PC-3 (cell line): ENCODE data around the gene APH1B. TPM values are rescaled to one million over a fixed set of nuclear protein-coding genes. Genes with fewer than 3 reads are reported as not detected.

Experiments used
- ATAC-seq: fragments of 200-7000 bp; cut with Tn5 transposase; 2 replicates; pipeline ENCODE4 v1.9.1; 2020; ENCODE audit warnings: mild to moderate bottlenecking, moderate library complexity
- BruUV-seq: library from RNA; stranded (reverse); fragments of 400-500 nt; replicated peaks from 2 replicates; lab custom pipeline; 2021; lab: Mats Ljungman, UMichigan
- CTCF ChIA-PET: fragments of 300-600 bp; sonication (Branson Sonifier 250); formaldehyde crosslinking; loops from one replicate; lab custom pipeline; 2022; ENCODE audit warnings: antibody characterized with exemption; lab: Charles Lee
- POLR2A ChIA-PET: fragments of 300-600 bp; sonication (Branson Sonifier 250); formaldehyde crosslinking; loops from one replicate; lab custom pipeline; 2022; ENCODE audit warnings: antibody characterized with exemption; ENCODE audit not compliant: unreplicated experiment; lab: Charles Lee
- DNase-seq: peaks from one replicate; pipeline ENCODE4 v3.0.0-alpha.2; 2015
- H2AFZ ChIP-seq: fragments of 300-600 bp; sonication (generic); 2 replicates; pipeline ENCODE4 v1.6.0; 2016; ENCODE audit warnings: antibody characterized with exemption, low read length
- H3F3A ChIP-seq: fragments of 300-600 bp; sonication (generic); one replicate; pipeline ENCODE4 v1.6.0; 2017; ENCODE audit warnings: antibody characterized with exemption, low read length, control low read depth, mild to moderate bottlenecking; ENCODE audit not compliant: unreplicated experiment
- H3K27ac ChIP-seq: fragments of 300-600 bp; sonication (generic); 2 replicates; pipeline ENCODE4 v1.5.1; 2016; ENCODE audit warnings: mild to moderate bottlenecking, low read length
- H3K27me3 ChIP-seq: fragments of 300-600 bp; sonication (generic); 2 replicates; pipeline ENCODE4 v1.6.1; 2016; ENCODE audit warnings: low read length, mixed read lengths
- H3K36me3 ChIP-seq: fragments of 300-600 bp; sonication (generic); 2 replicates; pipeline ENCODE4 v1.6.1; 2016; ENCODE audit warnings: low read depth, mixed run types, low read length, mixed read lengths
- H3K4me1 ChIP-seq: fragments of 300-600 bp; sonication (generic); 2 replicates; pipeline ENCODE4 v1.5.1; 2016; ENCODE audit warnings: low read length; ENCODE audit not compliant: insufficient read depth
- H3K4me2 ChIP-seq: fragments of 300-600 bp; sonication (generic); 2 replicates; pipeline ENCODE4 v1.6.0; 2016; ENCODE audit warnings: low read length
- H3K4me3 ChIP-seq: fragments of 300-600 bp; sonication (generic); 2 replicates; pipeline ENCODE4 v1.5.1; 2016; ENCODE audit warnings: mild to moderate bottlenecking, low read length, mixed read lengths
- H3K79me2 ChIP-seq: fragments of 300-600 bp; sonication (generic); 2 replicates; pipeline ENCODE4 v1.6.1; 2017; ENCODE audit warnings: low read length, mixed read lengths
- H3K9ac ChIP-seq: fragments of 300-600 bp; sonication (generic); 2 replicates; pipeline ENCODE4 v1.6.0; 2016; ENCODE audit warnings: mild to moderate bottlenecking, low read length
- H3K9me2 ChIP-seq: fragments of 300-600 bp; sonication (generic); replicated peaks from 2 replicates; pipeline ENCODE4 v1.6.1; 2016; ENCODE audit warnings: mixed run types, low read length, mixed read lengths
- H3K9me3 ChIP-seq: fragments of 300-600 bp; sonication (generic); 2 replicates; pipeline ENCODE4 v1.6.1; 2016; ENCODE audit warnings: low read length, mixed read lengths
- H4K20me1 ChIP-seq: fragments of 300-600 bp; sonication (generic); 2 replicates; pipeline ENCODE4 v1.6.1; 2016; ENCODE audit warnings: low read length, mixed read lengths
- EZH2 ChIP-seq: fragments of 300-600 bp; sonication (generic); IDR thresholded peaks from one replicate; pipeline ENCODE4 v1.6.1; 2017; ENCODE audit warnings: antibody characterized with exemption, mild to moderate bottlenecking, low read length; ENCODE audit not compliant: unreplicated experiment
- EZH2phosphoT487 ChIP-seq: fragments of 300-600 bp; sonication (generic); IDR thresholded peaks from 2 replicates; pipeline ENCODE4 v1.6.1; 2018; ENCODE audit warnings: mild to moderate bottlenecking, antibody characterized with exemption, low read length, borderline replicate concordance
- intact Hi-C: fragments of 100-400 bp; cut with micrococcal nuclease; formaldehyde crosslinking; loops from 2 replicates; pipeline ENCODE4 v1.9.0; 2023
- total RNA-seq: library from RNA; depleted of rRNA; stranded (reverse); fragments of >200 nt; gene quantifications from 2 replicates; pipeline ENCODE4 v1.2.3, GENCODE V29; 2014
- TF ChIP-seq, protein P1 (sequence below): fragments of 300-600 bp; sonication (generic); conservative IDR thresholded peaks from 2 replicates; pipeline ENCODE4 v1.5.1; 2017; ENCODE audit warnings: antibody characterized with exemption, low read depth, mild to moderate bottlenecking, low read length

Gene APH1B
- total RNA-seq, 1 experiment from 2014 or later = 2.8 TPM

DNA sequence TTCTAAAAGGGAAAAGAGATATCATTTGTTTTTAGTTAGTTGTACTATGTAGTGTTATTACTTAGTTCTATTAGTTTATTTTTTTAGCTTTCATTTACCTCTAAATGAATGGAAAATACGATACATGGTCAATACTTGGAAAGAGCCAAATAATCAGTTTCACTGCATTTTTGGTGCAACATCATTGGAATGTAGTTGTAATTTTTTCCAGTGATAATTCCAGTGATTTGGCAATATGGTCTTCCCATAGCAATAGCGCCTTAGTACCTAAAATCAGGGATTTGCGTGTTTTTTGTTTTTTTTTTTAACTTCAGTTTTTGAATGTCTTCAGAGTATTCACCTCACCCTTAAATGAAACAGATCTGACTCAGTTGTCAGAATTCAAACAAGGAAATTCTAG is 46.2 kb upstream of the APH1B start:
- no TSS peak for BruUV-seq
- no peaks in the 10 kb centered on the region for H3K36me3 ChIP-seq
- intact Hi-C loops = no loop called here
- H3K4me1 ChIP-seq = peaks cover 44% of the 10 kb centered on the region
- ChIA-PET POLR2A (no interaction called here), CTCF (interaction anchor here (0.7 kb wide), 1 partner anchor 793 kb away, joined by 3 read pairs; no protein-coding TSS in a partner anchor)
- TF ChIP-seq, protein P1, sequence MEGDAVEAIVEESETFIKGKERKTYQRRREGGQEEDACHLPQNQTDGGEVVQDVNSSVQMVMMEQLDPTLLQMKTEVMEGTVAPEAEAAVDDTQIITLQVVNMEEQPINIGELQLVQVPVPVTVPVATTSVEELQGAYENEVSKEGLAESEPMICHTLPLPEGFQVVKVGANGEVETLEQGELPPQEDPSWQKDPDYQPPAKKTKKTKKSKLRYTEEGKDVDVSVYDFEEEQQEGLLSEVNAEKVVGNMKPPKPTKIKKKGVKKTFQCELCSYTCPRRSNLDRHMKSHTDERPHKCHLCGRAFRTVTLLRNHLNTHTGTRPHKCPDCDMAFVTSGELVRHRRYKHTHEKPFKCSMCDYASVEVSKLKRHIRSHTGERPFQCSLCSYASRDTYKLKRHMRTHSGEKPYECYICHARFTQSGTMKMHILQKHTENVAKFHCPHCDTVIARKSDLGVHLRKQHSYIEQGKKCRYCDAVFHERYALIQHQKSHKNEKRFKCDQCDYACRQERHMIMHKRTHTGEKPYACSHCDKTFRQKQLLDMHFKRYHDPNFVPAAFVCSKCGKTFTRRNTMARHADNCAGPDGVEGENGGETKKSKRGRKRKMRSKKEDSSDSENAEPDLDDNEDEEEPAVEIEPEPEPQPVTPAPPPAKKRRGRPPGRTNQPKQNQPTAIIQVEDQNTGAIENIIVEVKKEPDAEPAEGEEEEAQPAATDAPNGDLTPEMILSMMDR = no peak
- TF ChIP-seq EZH2 (no peak), EZH2phosphoT487 (no peak)
- ATAC-seq (no peak), DNase-seq (no peak)
- no peak overlapping the region for H3K9ac ChIP-seq
- no peak overlapping the region for H3K27ac ChIP-seq
- H3K27me3 ChIP-seq = no peaks in the 10 kb centered on the region
- no peaks in the 10 kb centered on the region for H4K20me1 ChIP-seq
- no peak overlapping the region for H3K4me3 ChIP-seq
- no peaks in the 10 kb centered on the region for H3K79me2 ChIP-seq
- H3F3A ChIP-seq = peaks cover 4% of the 10 kb centered on the region
- H3K9me3 ChIP-seq = no peaks in the 10 kb centered on the region
- H3K9me2 ChIP-seq = no peaks in the 10 kb centered on the region
- H2AFZ ChIP-seq = no peak overlapping the region
- H3K4me2 ChIP-seq = no peak overlapping the region

DNA sequence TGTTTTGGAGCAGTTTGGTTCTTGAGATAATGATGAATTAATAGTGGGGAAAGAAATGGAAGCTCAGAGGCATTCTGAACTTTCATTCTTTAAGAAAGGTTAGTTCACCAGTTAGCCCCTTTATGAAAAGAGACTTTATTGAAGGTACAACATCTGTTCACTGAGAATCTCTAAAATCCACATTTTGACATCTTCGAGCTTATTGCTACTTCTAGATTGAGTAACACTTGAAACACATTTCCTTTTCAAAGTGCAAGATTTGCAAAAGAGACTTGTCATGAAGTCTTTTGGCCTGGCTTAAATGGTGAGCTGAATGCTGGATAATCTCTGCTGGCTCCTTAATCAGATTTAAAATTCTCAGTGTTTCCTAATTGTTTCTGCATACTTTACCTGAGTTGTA is 45.7 kb upstream of the APH1B start:
- intact Hi-C loops = no loop called here
- POLR2A ChIA-PET = interaction anchor here (0.6 kb wide), 1 partner anchor 55 kb away, joined by 3 read pairs; no protein-coding TSS in a partner anchor

DNA sequence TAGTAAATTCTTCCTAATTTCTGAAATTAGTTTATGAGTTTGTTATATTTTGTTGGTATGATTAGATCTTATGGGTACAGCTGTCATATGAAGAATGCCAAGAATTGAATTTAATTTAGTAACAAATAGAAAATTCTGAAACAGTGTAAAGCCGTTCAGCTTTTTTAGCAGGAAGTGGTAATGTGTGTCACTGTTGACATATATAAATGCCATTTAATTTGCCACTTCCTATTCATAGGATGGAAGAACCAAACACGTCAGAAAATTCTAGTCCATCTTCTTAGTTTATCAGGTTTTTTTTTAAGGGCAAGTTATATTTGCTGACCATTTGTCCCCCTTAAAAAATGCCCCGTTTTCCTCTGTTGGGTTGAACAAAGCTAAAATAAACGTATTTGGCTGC is 45.0 kb upstream of the APH1B start:
- ChIA-PET CTCF (no interaction called here), POLR2A (interaction anchor here (0.6 to 0.7 kb wide), 3 partner anchors 24 to 230 kb away, joined by 3 to 4 read pairs (median 3); no protein-coding TSS in a partner anchor)
- Histone ChIP-seq H4K20me1 (no peaks in the 10 kb centered on the region), H3K36me3 (no peaks in the 10 kb centered on the region), H3K4me3 (no peak overlapping the region), H3F3A (peaks cover 4% of the 10 kb centered on the region), H2AFZ (no peak overlapping the region), H3K4me1 (peaks cover 56% of the 10 kb centered on the region), H3K79me2 (no peaks in the 10 kb centered on the region), H3K27ac (no peak overlapping the region), H3K9me3 (no peaks in the 10 kb centered on the region), H3K9ac (no peak overlapping the region), H3K9me2 (no peaks in the 10 kb centered on the region), H3K27me3 (no peaks in the 10 kb centered on the region), H3K4me2 (peak overlapping the region; percentile 60)
- intact Hi-C loops = no loop called here
- ATAC-seq (peak; percentile 31; the same call in 1 of the 2 replicates), DNase-seq (peak; percentile 56)
- BruUV-seq = no TSS peak
- no peak for TF ChIP-seq EZH2
- TF ChIP-seq, protein P1 = no peak
- no peak for TF ChIP-seq EZH2phosphoT487

More for the DNA sequence above, 45.7 kb upstream of the APH1B start:
- H3K4me1 ChIP-seq = peaks cover 49% of the 10 kb centered on the region
- no peak overlapping the region for H3K4me3 ChIP-seq
- H3K4me2 ChIP-seq = no peak overlapping the region
- no TSS peak for BruUV-seq
- H3K27ac ChIP-seq = no peak overlapping the region
- no peak overlapping the region for H3K9ac ChIP-seq
- H3F3A ChIP-seq = peaks cover 4% of the 10 kb centered on the region
- no peaks in the 10 kb centered on the region for H3K27me3 ChIP-seq
- CTCF ChIA-PET = interaction anchor here (0.7 kb wide), 1 partner anchor 794 kb away, joined by 3 read pairs; no protein-coding TSS in a partner anchor
- no peaks in the 10 kb centered on the region for H3K79me2 ChIP-seq
- no peaks in the 10 kb centered on the region for H3K9me2 ChIP-seq
- ATAC-seq (no peak), DNase-seq (no peak)
- no peak overlapping the region for H2AFZ ChIP-seq
- H3K36me3 ChIP-seq = no peaks in the 10 kb centered on the region
- H3K9me3 ChIP-seq = no peaks in the 10 kb centered on the region
- TF ChIP-seq EZH2 (no peak), EZH2phosphoT487 (no peak)
- TF ChIP-seq, protein P1 = no peak
- no peaks in the 10 kb centered on the region for H4K20me1 ChIP-seq
